Measurements from ENCODE around the gene RB1. TPM values are rescaled to one million over a fixed set of nuclear protein-coding genes. Genes with fewer than 3 reads are reported as not detected.

Gene RB1
- total RNA-seq: 20.8 and 27.2 TPM in 2 replicates

GRCh38 chr13:48303359-48304142, at the start of gene RB1:
TSS of gene RB1 (plus strand) at chr13:48303751. CDS start at chr13:48303913, 162 bp downstream.

GRCh38 chr13:48412881-48413351, 109.4 kb downstream of the RB1 start, which contains the start of gene LPAR6:
TSS of gene LPAR6 (minus strand) at chr13:48413113. CDS start at chr13:48412423, 690 bp downstream.

Other genes with a start within 250 kb of the RB1 start
- gene MED4, start 208.6 kb upstream of the RB1 start, total RNA-seq: 20.4 and 28.7 TPM in 2 replicates
- 414 and 494 TPM in 2 replicates for gene ITM2B, start 70.5 kb upstream of the RB1 start, total RNA-seq
- 5.4 and 8.3 TPM in 2 replicates for gene LPAR6, start 109.4 kb downstream of the RB1 start, total RNA-seq
- gene RCBTB2, start 229.3 kb downstream of the RB1 start, total RNA-seq: 6.0 and 8.8 TPM in 2 replicates

All from cardiac atrium fibroblast (primary cell).